DMS53 treated with DMSO at 0.1 percent for 48 hours (cell line): ENCODE results near the gene SNX27.
A peak's percentile ranks its signal among the peaks of the same experiment; 100 is the strongest.
"Not testable (repeated sequence)": the region's sequence is repeated elsewhere in the genome, so short reads cannot be mapped to it uniquely, and the experiment has no call there.

Experiments
- DNase-seq: peaks from one replicate; lab custom pipeline; 2025; ENCODE audit not compliant: unreplicated experiment; lab: John Stamatoyannopoulos, UW

Gene SNX27

DNA sequence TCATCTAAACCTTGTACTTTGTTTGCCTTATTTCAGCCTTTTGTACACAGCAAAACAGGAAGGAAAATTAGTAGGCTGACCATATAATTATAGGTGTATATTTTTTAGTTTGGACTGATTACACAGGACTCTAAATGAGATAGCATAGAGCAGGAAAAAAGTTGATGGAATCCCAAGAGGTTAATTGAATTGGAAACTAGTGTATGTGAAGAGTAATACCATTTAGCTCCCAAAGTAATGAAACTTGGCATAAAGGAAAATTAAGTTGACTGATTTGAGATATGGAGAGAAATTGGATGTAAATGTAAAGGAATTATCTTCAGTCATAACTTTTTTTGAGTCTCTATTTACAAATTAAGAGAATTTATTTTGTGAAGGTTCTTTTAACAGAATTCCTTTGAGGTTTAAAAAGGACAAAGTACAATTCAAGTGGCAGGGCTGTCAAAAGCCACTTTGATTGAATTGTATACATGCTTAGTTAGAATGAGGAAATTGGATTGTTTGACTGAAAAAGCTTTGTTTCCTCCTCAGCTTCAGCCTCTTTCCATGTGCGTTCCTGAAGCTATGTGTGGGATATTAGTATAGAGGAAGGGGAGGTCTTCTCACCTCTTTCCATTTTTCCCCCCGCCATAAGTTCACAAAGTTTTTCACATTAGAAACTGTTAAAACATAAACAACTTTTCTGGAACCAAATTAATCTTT, 26.4 kb downstream of the SNX27 start:
- DNase-seq, result no peak

DNA sequence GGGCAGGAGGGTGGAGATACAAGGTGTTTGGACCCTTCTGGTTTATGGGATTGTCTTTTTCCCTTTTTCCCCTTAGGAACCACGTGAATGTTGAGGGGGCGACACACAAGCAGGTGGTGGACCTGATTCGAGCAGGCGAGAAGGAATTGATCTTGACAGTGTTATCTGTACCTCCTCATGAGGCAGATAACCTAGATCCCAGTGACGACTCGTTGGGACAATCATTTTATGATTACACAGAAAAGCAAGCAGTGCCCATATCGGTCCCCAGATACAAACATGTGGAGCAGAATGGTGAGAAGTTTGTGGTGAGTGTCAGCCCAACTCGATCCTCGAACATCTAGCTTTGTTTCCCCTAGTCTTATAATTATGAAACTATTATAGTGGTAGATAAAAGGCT, 27.0 kb downstream of the SNX27 start:
- DNase-seq, result no peak

DNA sequence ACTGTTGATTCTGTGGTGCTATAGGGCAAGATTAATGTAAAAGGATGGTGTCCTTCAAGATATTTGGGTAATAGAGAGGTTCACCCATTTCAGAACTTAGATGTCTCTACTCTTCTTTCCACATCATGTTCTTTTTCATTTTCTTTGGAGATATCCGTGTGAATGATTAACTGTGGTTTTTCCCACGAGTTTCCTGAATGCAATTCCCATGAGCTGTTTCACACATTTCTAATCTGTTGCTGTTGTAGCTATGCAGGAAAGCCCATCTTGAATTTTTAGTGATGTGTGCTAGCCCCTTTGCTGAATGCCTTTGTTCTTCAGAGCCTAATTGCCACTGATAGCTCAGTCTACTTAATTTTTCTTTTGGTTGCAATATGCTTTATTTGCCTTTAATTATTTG, 27.6 kb downstream of the SNX27 start:
- no peak for DNase-seq

DNA sequence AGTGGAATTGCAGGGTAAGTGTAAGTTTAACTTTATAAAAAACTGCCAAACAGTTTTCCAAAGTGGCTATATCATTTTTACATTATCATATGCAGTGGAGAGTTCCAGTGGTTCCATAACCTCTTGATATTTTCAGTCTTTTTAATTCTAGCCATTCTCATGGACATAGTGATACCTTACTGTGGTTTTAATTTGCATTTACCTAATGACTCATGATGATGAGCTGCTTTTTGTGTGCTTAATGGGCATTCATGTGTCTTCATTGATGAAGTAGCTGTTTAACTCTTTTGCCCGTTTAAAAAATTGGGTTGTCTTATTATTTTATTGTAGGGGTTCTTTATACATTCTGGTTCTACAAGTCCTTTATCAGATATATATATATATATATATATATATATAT, 29.4 kb downstream of the SNX27 start:
- DNase-seq, result no peak

DNA sequence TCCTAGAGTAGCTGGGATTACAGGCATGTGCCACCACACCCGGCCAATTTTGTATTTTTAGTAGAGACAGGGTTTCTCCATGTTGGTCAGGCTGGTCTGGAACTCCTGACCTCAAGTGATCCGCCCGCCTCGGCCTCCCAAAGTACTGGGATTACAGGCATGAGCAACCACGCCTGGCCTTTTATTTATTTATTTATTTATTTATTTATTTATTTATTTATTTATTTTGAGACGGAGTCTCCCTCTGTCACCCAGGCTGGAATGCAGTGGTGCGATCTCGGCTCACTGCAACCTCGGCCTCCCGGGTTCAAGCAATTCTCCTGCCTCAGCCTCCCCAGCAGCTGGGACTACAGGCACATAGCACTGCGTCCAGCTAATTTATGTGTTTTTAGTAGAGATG, 31.2 kb downstream of the SNX27 start:
- DNase-seq, result not testable (repeated sequence)

DNA sequence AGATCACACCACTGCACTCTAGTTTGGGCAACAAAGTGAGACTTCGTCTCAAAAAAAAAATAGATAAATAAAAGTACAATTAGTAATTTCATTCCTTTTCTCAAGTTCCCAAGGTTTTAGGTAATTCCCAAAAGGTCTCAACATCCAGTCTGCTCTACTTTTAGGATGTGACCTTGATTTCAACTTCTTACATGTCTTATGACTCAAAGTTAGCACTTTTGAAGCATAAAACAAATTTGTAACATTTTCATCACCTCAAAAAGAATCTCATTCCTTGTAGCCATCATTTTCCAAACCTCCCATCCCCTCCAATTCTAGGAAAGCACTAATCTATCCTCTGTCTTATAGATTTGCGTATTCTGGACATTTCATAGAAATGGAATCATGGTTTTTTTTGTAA, 32.2 kb downstream of the SNX27 start:
- DNase-seq, result no peak

DNA sequence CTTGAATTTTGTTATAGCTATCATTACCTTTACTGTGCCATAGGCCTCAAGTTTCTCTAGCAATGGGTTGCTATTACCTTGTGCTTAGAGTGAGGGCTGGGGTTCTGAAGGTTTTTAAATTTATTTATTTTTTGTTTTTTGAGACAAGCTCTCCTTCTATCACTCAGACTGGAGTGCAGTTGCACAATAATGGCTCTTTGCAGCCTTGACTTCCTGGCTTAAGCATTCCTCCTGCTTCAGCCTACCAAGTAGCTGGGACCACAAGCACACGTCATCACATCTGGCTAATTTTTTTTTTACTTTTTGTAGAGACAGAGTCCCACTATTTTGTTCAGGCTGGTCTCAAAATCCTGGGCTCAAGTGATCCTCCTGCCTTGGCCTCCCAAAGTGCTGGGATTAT, 41.5 kb downstream of the SNX27 start:
- DNase-seq, result no peak

DNA sequence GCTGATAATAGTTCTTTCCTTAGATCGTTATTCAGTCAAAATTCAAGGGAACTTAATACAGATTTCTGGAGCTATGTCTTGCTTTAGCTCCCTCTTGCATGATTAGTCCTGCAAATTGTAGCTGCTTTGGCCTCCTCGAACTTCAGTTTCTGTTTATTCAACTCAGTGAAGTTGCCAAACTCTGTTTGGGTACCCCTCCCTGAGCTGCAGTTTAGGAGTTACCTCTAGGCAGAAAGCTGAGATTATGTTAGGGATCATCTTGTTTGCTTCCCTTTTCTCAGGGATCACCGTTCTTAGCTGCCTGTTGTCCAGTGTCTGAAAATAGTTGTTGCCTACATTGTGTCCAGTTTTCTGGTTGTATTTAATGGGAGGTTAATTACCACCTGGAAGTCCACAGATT, 43.5 kb downstream of the SNX27 start:
- DNase-seq, result no peak

DNA sequence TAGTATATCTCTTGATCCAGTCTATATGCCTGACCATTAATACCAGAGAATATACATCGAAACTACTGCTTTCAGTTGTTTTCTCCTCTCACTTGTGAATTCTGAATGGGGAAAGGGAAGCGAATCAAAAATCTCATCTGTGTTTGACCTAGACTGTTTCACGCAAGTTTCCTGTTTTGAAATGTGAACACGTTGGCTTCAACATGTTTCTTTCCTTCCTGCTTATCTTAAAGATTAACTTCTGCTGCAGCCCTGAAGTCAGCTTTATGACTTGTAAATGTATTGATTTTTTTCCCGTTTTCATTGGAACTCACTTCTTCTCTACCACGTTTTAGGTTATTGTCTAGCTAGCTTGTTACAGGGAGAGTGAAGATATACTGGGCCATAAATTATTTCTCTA, 49.9 kb downstream of the SNX27 start:
- no peak for DNase-seq

DNA sequence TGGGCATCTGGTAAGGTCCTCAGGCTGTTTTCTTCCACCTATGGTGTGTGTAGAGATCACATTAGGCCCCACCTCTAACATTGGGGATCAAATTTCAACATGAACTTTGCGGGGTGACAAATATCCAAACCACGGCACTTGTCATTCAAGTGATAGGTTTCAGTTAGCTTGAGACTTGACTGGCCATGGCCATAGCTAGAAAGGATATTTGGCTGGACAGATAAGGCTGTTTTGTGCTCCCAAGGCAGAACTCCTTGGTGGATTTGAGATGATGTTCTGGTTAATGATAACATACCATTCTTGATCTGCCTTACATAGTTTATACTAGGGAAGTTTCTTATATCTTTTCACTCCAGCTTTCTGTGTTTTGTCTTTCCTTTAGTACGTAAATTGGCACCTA, 56.2 kb downstream of the SNX27 start:
- no peak for DNase-seq

DNA sequence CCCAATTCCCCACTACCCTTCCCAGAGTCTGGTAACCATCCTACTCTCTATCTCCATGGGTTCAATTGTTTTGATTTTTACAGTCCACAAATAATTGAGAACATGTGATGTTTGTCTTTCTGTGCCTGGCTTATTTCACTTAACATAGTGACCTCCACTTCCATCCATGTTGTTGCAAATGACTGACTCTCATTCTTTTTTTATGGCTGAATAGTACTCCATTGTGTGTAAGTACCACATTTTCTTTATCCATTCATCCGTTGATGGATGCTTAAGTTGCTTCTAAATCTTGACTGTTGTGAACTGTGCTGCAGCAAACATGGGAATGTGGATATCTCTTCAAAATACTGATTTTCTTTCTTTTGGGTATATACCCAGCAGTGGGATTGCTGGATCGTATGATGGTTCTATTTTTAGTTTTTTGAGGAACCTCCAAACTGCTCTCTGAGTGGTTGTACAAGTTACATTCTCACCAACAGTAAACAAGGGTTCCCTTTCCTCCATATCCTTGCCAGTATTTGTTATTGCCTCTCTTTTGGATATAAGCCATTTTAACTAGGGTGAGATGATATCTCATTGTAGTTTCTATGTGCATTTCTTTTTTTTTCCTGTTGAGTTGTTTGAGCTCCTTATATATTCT, 58.3 kb downstream of the SNX27 start:
- DNase-seq, result not testable (repeated sequence)

DNA sequence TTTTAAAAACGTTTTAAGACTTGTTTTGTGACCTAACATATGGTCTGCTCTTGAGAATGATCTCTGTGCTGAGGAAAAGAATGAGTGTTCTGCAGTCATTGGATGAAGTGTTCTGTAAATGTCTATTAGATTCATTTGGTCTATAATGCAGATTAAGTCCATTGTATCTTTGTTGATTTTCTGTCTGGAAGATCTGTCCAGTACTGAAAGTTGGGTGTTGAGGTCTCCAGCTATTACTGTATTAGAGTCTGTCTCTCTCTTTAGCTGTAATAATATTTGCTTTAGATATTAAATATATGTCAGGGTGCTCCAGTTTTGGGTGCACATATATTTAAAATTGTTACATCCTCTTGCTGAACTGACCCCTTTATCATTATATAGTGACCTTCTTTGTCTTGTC, 61.6 kb downstream of the SNX27 start:
- no peak for DNase-seq

DNA sequence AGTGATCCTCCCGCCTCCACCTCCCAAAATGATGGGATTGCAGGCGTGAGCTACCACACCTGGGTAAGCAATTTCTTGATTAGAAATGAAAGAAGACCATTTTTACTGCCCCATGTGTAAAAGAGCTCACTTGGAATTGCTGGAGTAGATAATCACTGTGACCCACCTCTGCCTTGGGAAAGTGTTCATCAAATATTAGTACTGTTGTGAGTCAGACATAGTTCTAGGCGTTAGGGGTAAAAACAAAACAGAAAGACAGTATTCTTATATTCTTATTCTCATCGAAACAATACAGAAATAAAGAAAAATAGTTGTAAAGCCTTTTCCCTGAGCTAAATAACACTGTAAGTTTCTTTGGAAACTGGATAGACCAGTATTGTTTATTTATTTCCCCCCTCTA, 68.5 kb downstream of the SNX27 start:
- no peak for DNase-seq

DNA sequence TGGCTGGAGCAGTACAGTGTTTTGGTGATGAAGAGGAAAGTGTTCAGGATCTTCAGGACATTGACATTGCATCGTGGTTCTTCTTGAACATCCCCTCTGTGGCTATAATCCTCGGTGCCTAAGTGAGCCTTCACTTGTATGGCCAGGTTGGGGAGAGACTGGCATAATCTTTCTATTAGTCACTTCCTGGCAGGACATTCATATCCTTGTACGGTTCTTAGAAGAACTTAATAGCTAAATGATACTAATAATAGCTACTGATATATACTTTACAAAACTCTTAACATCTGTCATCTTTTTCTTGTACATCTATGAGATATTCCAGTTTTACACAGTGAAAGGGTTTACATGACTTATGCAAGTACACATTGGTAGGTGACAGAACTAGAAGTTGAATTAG, 69.0 kb downstream of the SNX27 start:
- DNase-seq, result peak; percentile 14

DNA sequence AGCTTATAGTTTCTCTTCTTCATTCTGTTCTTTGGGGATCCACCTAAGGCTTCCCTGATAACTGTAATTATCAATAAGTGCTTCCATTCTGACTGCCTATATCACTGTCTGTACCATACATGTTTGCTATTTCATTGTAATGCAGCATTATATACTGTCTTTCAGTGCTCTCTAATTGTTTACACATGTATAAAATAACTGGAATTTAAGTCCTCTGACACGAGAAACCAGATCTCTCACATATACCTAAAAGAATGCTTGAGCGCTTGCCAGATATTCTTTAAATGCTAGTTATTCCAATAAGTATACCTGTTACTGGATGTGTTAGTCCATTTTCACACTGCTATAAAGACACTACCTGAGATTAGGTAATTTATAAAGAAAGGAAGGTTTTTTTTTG, 70.1 kb downstream of the SNX27 start:
- DNase-seq, result no peak

DNA sequence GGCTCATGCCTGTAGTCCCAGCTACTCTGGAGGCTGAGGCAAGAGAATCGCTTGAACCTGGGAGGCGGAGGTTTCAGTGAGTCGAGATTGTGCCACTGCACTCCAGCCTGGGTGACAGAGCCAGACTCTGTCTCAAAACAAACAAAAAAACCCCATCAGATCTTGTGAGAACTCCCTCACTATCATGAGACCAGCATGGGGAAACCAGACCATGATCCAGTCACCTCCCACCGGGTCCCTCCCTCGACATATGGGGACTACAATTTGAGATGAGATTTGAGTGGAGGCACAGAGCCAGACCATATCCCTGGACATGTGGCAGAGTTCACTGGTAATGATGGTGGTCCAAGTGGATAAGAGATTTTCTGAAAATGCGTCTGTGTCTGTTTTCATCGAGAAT, 71.1 kb downstream of the SNX27 start:
- DNase-seq, result not testable (repeated sequence)

DNA sequence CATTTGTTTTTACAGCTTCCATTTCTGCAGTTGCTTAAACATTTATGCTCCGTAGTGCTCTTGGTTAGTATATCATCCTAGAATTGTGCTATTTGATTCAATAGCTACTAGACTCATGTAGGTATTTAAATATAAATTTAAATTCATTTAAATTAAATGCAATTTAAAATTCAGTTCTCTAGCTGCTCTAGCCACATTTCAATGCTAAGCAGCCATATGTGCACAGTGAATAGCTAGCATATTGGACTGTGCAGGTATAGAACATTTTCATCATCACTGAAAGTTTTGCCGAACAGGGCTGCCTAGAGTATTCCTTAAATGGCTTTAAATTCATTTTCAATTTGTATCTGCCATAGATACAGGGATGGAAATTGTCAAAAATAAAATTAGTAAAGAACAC, 72.3 kb downstream of the SNX27 start:
- no peak for DNase-seq

DNA sequence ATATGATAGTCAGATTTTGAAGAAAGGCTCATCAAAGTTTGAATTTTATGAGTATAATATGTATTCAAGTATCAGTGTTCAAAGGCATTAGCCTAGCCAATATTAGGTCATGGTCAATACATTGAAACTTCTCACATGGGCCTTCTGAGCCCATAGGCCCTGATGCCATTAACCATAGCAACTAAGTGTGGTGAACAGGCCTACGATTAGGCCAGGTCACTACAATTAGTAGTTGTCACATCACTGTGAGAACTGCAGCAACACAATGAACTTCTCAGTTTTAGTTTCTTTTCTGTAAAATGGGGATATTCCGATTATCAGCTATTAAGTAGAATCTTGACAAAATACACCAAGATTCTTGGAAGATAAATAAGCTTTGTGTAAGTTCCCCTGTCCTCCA, 74.7 kb downstream of the SNX27 start:
- no peak for DNase-seq

DNA sequence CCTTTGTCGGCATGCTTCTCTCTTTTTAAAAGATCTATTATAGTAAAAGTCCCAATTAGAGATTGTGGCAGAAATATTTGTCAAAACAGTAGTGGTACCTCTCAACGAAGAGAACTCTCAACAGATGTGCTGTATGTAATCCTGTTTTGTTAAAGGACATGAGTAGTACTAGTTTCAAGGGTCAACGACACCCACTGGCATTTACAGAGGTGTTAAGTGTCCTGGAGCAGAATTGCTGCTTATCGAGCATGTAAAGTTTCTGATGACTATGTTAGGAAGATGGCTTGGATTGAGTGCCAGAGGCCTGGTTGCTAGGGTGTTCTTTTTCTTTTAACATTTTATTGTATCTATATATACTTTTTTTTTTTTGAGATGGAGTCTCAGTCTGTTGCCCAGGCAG, 77.6 kb downstream of the SNX27 start:
- DNase-seq, result no peak

DNA sequence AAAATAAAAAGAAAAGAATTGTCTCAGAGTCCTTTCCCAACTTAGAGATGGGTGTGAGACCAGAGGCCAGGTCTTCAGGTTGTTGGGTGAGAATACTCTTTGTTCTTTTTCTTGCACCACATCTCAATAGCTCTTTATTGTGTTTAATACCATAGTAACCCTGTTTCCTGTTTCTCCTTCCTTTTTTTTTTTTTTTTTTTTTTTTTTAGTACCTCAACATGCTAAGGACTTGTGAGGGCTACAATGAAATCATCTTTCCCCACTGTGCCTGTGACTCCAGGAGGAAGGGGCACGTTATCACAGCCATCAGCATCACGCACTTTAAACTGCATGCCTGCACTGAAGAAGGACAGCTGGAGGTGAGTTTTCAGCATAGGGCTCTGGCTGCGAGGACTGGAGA, 80.4 kb downstream of the SNX27 start:
- DNase-seq, result no peak

DNA sequence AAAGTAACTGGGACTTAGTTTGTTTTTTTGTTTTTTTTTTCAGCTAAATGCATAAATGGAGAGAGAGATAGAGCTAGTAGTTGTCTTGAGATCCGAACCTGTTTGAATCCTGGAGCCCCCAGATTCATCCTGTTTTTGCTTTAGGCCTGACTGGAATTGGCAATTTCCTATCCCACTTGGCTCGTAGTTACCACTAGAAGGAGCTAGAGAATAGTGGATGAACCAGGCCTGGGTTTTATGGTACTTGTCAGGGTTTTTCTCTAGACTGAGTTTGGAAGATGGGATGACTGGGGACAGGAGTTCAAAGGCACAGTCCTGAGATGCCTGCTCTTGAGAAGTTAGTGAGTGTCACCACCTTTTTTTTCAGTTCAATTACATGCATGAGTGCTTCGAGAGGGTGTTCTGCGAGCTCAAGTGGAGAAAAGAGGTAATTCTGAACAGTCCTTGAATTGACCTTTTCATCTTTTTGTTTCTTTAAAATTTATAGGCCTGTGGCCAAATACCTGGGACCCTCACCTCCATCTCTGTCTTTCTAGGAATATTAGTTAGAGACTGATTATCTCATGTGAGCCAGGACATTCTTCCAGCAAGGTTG, 81.3 kb downstream of the SNX27 start:
- peak; percentile 64 for DNase-seq

DNA sequence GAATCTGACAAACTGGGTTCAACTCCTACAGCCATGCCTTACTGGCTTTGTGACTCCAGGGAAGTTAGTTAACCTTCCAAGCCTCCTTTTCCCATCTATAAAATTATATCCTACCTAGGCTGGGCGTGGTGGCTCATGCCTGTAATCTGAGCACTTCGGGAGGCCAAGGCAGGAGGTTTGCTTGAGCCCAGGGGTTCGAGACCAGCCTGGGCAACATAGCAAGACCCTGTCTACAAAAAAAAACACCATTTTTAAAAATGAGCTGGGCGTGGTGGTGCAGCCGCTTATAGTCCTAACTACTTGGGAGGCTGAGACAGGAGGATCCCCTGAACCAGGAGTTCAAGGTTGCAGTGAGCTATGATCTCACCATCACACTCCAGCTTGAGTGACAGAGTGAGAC, 89.7 kb downstream of the SNX27 start:
- DNase-seq, result no peak

DNA sequence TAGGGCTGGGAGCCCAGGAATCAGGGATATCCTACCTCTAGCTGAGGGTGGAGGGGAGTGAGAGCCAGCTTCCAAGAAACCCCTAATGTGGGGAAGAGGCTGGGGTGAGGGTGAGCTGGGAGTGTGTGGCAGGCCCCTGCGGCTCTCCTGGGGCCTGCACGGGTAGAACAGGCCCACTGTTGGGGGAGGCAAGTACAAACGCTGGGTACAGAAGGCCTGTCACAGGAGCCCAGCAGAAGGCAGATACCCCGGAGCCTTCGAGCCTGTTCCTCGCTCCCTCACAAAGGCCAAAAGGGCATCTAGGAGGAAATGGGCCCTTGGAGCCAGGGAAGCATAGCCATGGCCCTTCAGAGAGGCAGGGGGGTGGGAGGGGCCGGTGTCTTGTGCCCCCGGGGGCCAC, 91.1 kb downstream of the SNX27 start:
- DNase-seq, result no peak
